Mesenchymal stem cell (in vitro differentiated cells and primary cell): ENCODE results near the gene CPLX4.

Experiments used
- DNase-seq: peaks from one replicate; pipeline ENCODE4 v3.0.0-alpha.2; 2013
- H2AFZ ChIP-seq: one replicate; pipeline ENCODE4 v1.6.1; 2013; ENCODE audit warnings: low read depth, mild to moderate bottlenecking, control low read depth, inconsistent platforms, low read length, moderate library complexity
- H2AK5ac ChIP-seq: 2 replicates; pipeline ENCODE4 v1.6.1; 2013; ENCODE audit warnings: low read length, moderate library complexity, mild to moderate bottlenecking, inconsistent platforms; ENCODE audit not compliant: severe bottlenecking
- H2BK120ac ChIP-seq: one replicate; pipeline ENCODE4 v1.6.1; 2013; ENCODE audit warnings: low read depth, mild to moderate bottlenecking, inconsistent platforms, low read length, moderate library complexity
- H2BK12ac ChIP-seq, 2 experiments: one replicate each; pipeline ENCODE4 v1.6.1; 2013; ENCODE audit warnings: inconsistent platforms in 2 of 2, low read length in 2 of 2, mild to moderate bottlenecking in 2 of 2, moderate library complexity in 2 of 2, control low read depth in 1 of 2
- H2BK15ac ChIP-seq: one replicate; pipeline ENCODE4 v1.6.1; 2013; ENCODE audit warnings: mild to moderate bottlenecking, low read depth, inconsistent platforms; ENCODE audit not compliant: poor library complexity, severe bottlenecking
- H2BK5ac ChIP-seq: 2 replicates; pipeline ENCODE4 v1.6.1; 2013; ENCODE audit warnings: low read depth, mild to moderate bottlenecking, low read length, control low read depth, inconsistent platforms; ENCODE audit not compliant: poor library complexity, severe bottlenecking
- H3K14ac ChIP-seq, 2 experiments: one replicate each; pipeline ENCODE4 v1.6.1; 2013; ENCODE audit warnings: inconsistent platforms in 2 of 2, low read length in 2 of 2, control low read depth in 1 of 2, mild to moderate bottlenecking in 1 of 2, moderate library complexity in 1 of 2
- H3K18ac ChIP-seq, 2 experiments: one replicate each; pipeline ENCODE4 v1.6.1; 2013; ENCODE audit warnings: inconsistent platforms in 2 of 2, low read length in 2 of 2, control low read depth in 1 of 2, low read depth in 1 of 2, mild to moderate bottlenecking in 1 of 2
- H3K23ac ChIP-seq, 2 experiments: one replicate each; pipeline ENCODE4 v1.6.1; 2013; ENCODE audit warnings: inconsistent platforms in 2 of 2, low read length in 2 of 2, mild to moderate bottlenecking in 2 of 2, moderate library complexity in 2 of 2, control low read depth in 1 of 2
- H3K27ac ChIP-seq: 2 replicates; pipeline ENCODE4 v1.5.1; 2013; ENCODE audit warnings: mild to moderate bottlenecking, moderate library complexity, low read length, control low read depth, inconsistent platforms; ENCODE audit not compliant: poor library complexity, severe bottlenecking
- H3K27me3 ChIP-seq, 2 experiments: 2 replicates each; pipeline versions ENCODE4 v1.6.1 to v1.7.0; 2013; ENCODE audit warnings: low read length in 2 of 2, mild to moderate bottlenecking in 2 of 2, moderate library complexity in 2 of 2, control low read depth in 1 of 2, inconsistent platforms in 1 of 2; ENCODE audit not compliant: control insufficient read depth in 1 of 2, insufficient read depth in 1 of 2
- H3K36me3 ChIP-seq, 2 experiments: 2 replicates each; pipeline versions ENCODE4 v1.6.1 to v1.7.0; 2013; ENCODE audit warnings: low read length in 2 of 2, control low read depth in 1 of 2, inconsistent platforms in 1 of 2, low read depth in 1 of 2, mild to moderate bottlenecking in 1 of 2; ENCODE audit not compliant: insufficient read depth in 2 of 2, control insufficient read depth in 1 of 2
- H3K4ac ChIP-seq, 2 experiments: one replicate each; pipeline ENCODE4 v1.6.1; 2013; ENCODE audit warnings: inconsistent platforms in 2 of 2, low read length in 2 of 2, mild to moderate bottlenecking in 2 of 2, moderate library complexity in 2 of 2, control low read depth in 1 of 2, low read depth in 1 of 2
- H3K4me1 ChIP-seq: 2 replicates; pipeline ENCODE4 v1.6.1; 2013; ENCODE audit warnings: low read depth, low read length, control low read depth; ENCODE audit not compliant: control insufficient read depth, insufficient read depth
- H3K4me2 ChIP-seq: 2 replicates; pipeline ENCODE4 v1.6.1; 2013; ENCODE audit warnings: low read length, mild to moderate bottlenecking, inconsistent platforms; ENCODE audit not compliant: poor library complexity, severe bottlenecking
- H3K4me3 ChIP-seq, 2 experiments: 2 replicates each; pipeline versions ENCODE4 v1.5.1 to v1.7.0; 2013; ENCODE audit warnings: low read length in 2 of 2, mild to moderate bottlenecking in 2 of 2, control low read depth in 1 of 2, low read depth in 1 of 2; ENCODE audit not compliant: insufficient read depth in 1 of 2
- H3K79me1 ChIP-seq: replicated peaks from 2 replicates; pipeline ENCODE4 v1.6.1; 2013; ENCODE audit warnings: mild to moderate bottlenecking, control low read depth, low read length, inconsistent platforms; ENCODE audit not compliant: poor library complexity, severe bottlenecking
- H3K9ac ChIP-seq: 2 replicates; pipeline ENCODE4 v1.7.0; 2013; ENCODE audit warnings: mild to moderate bottlenecking, low read length, moderate library complexity
- H3K9me3 ChIP-seq: 2 replicates; pipeline ENCODE4 v1.7.0; 2013; ENCODE audit warnings: mild to moderate bottlenecking, low read length; ENCODE audit not compliant: control insufficient read depth
- H4K8ac ChIP-seq: one replicate; pipeline ENCODE4 v1.6.1; 2013; ENCODE audit warnings: inconsistent platforms, mild to moderate bottlenecking, low read length, moderate library complexity
- H4K91ac ChIP-seq: one replicate; pipeline ENCODE4 v1.6.1; 2013; ENCODE audit warnings: mild to moderate bottlenecking, low read length, inconsistent platforms
- WGBS: methylation state at CpG from one replicate; pipeline ENCODE4 v1.1.7; 2013; ENCODE audit warnings: mixed read lengths; 5-methylcytosine and 5-hydroxymethylcytosine counted together

Gene CPLX4

DNA sequence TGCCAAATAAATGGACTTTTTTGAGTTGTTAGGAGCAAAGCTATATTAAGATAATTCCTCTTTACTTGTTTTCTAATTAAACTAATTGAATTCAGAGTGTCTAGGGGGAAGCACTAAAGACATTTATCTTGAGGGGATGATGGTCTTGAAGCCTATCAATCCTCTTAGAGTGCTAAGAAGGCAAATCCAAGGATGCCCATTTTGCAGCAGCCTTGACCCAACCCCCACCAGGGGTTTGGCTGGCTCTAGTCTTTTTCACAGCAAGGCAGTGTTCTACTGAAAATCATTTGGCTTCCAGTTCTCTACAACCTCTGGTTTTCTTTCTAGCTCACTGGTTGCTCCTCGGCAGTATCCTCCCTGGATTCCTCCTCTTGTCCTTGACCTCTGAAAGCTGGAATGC, 38.7 kb downstream of the CPLX4 start:
- no peak overlapping the region for H3K14ac ChIP-seq
- no peak overlapping the region for H3K27ac ChIP-seq
- H3K18ac ChIP-seq, result no peak overlapping the region
- no peak overlapping the region for H3K4ac ChIP-seq
- no peak overlapping the region for H4K8ac ChIP-seq
- no peaks in the 10 kb centered on the region for H3K79me1 ChIP-seq
- H3K36me3 ChIP-seq, result no peaks in the 10 kb centered on the region
- no peak overlapping the region for H3K4me2 ChIP-seq
- H2AFZ ChIP-seq, result no peak overlapping the region
- H2BK15ac ChIP-seq, result no peak overlapping the region
- H3K9ac ChIP-seq, result no peak overlapping the region
- no peak overlapping the region for H3K4me3 ChIP-seq
- no peak overlapping the region for H2AK5ac ChIP-seq
- H3K4me1 ChIP-seq, result no peaks in the 10 kb centered on the region
- 57% methylated on average over 1 of the region's 1 CpG for WGBS
- no peak overlapping the region for H4K91ac ChIP-seq
- no peak overlapping the region for H3K23ac ChIP-seq
- no peaks in the 10 kb centered on the region for H3K9me3 ChIP-seq
- peaks cover 58 to 96% of the 10 kb centered on the region in 2 experiments for H3K27me3 ChIP-seq
- H2BK5ac ChIP-seq, result no peak overlapping the region
- DNase-seq, result no peak
- H2BK120ac ChIP-seq, result no peak overlapping the region
- no peak overlapping the region for H2BK12ac ChIP-seq

DNA sequence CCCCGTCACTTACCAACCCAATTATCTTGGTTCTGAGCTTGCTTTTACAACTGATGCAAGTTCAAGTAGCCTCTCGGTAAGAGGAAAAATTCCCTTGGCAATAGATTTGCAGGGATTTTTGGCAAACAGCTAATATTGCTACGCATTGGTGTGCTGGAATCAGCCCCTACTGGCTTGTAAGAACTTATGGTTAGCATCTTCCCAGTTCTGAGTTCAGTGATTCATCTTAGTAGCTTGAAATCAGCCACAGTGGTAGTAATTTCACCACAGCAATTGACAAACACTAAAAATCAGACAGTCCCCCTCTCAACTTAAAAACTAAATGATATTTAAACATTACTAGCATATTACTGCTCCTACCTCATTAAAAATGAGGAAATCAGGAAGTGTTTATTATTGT, 39.3 kb downstream of the CPLX4 start:
- 38% methylated on average over 3 of the region's 3 CpGs for WGBS
- Histone ChIP-seq H3K4ac (no peak overlapping the region), H2AFZ (no peak overlapping the region), H2AK5ac (no peak overlapping the region), H2BK12ac (no peak overlapping the region), H3K79me1 (no peaks in the 10 kb centered on the region), H4K91ac (no peak overlapping the region), H3K27ac (no peak overlapping the region), H3K14ac (no peak overlapping the region), H3K9ac (no peak overlapping the region), H3K4me3 (no peak overlapping the region), H3K36me3 (no peaks in the 10 kb centered on the region), H3K4me1 (no peaks in the 10 kb centered on the region), H2BK120ac (no peak overlapping the region), H3K27me3 (peaks cover 64 to 97% of the 10 kb centered on the region in 2 experiments), H3K4me2 (no peak overlapping the region), H3K18ac (no peak overlapping the region), H2BK5ac (no peak overlapping the region), H2BK15ac (no peak overlapping the region), H4K8ac (no peak overlapping the region), H3K23ac (no peak overlapping the region), H3K9me3 (no peaks in the 10 kb centered on the region)
- no peak for DNase-seq

DNA sequence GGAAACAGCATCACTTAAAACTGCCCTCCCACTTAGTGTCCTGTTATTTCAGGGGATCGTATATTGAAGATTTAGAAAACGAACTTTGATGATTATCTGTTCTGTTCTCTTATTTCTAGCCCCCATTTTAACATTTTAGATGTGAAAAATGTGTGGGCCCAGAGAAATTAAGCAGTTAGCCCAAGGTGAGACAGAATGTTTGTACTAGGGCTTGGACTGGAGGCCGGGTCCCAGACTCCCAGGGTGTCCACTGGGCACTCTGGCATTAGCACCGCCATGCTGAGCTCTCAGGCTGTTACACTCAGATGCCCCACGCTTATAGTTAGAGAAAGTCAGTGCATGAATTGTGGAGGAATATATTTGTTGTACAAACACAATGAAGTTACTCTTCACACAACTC, 39.7 kb downstream of the CPLX4 start:
- Histone ChIP-seq H2BK120ac (no peak overlapping the region), H3K4me3 (no peak overlapping the region), H3K4ac (no peak overlapping the region), H4K8ac (no peak overlapping the region), H2AFZ (no peak overlapping the region), H3K36me3 (no peaks in the 10 kb centered on the region), H2BK15ac (no peak overlapping the region), H3K4me1 (peaks cover 2% of the 10 kb centered on the region), H2AK5ac (no peak overlapping the region), H3K14ac (no peak overlapping the region), H3K79me1 (no peaks in the 10 kb centered on the region), H3K27me3 (peaks cover 68 to 97% of the 10 kb centered on the region in 2 experiments), H3K9me3 (no peaks in the 10 kb centered on the region), H3K27ac (no peak overlapping the region), H4K91ac (no peak overlapping the region), H2BK5ac (no peak overlapping the region), H2BK12ac (no peak overlapping the region), H3K23ac (no peak overlapping the region), H3K4me2 (no peak overlapping the region), H3K18ac (no peak overlapping the region), H3K9ac (no peak overlapping the region)
- DNase-seq, result no peak
- WGBS, result 65% methylated on average over 2 of the region's 5 CpGs

DNA sequence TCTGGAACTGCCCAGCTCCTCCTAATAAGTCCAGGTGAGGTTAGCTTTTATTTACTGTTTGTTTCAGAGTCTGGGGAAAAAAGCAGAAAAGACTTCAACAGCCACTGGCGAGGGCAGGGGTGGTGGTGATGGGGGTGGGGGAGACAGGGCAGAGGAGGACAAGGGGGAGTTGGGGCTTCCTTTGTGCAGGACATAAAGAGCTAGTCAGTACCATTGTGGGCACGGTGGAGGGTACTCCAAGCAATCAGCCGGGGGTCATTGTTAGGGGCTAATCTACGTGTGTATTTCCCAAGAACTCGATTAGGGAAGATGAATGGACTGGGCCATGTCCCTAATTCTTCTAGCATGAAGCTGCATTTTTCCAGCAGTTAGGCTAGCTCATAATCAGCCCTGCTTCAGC, 42.4 kb downstream of the CPLX4 start:
- no peak overlapping the region for H3K27ac ChIP-seq
- no peak overlapping the region for H4K8ac ChIP-seq
- H3K4me1 ChIP-seq, result peaks cover 14% of the 10 kb centered on the region
- peaks cover 81 to 97% of the 10 kb centered on the region in 2 experiments for H3K27me3 ChIP-seq
- no peak overlapping the region for H3K9ac ChIP-seq
- no peak overlapping the region for H4K91ac ChIP-seq
- H3K79me1 ChIP-seq, result no peaks in the 10 kb centered on the region
- H3K18ac ChIP-seq, result no peak overlapping the region
- H3K36me3 ChIP-seq, result no peaks in the 10 kb centered on the region
- no peak overlapping the region for H3K4me2 ChIP-seq
- no peak overlapping the region for H3K4ac ChIP-seq
- no peak overlapping the region for H2BK12ac ChIP-seq
- H3K9me3 ChIP-seq, result no peaks in the 10 kb centered on the region
- no peak overlapping the region for H2BK5ac ChIP-seq
- H2BK15ac ChIP-seq, result no peak overlapping the region
- no peak overlapping the region for H2AK5ac ChIP-seq
- no peak overlapping the region for H3K23ac ChIP-seq
- DNase-seq, result no peak
- H3K14ac ChIP-seq, result no peak overlapping the region
- 18% methylated on average over 5 of the region's 5 CpGs for WGBS
- H2AFZ ChIP-seq, result no peak overlapping the region
- no peak overlapping the region for H3K4me3 ChIP-seq
- no peak overlapping the region for H2BK120ac ChIP-seq
